ENCODE measurements around the gene NEGR1.

DNA sequence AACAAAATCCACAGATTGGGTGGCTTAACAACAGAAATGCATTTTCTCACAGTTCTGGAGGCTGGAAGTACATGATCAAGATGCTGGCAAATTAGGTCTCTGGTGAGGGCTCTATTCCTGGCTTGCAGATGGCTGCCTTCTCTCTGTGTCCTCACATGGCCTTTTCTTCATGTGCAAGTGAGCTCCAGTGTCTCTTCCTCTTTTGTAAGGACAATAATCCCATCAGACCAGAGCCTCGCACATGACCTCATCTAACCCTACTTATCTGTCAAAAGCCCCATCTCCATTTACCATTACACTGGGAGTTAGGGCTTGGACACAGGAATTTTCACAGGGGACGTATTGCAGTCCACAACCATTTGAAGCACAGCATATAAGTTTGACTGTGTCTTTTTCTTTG lies 181.6 kb downstream of the NEGR1 start:
- TF ChIP-seq, protein P1, sequence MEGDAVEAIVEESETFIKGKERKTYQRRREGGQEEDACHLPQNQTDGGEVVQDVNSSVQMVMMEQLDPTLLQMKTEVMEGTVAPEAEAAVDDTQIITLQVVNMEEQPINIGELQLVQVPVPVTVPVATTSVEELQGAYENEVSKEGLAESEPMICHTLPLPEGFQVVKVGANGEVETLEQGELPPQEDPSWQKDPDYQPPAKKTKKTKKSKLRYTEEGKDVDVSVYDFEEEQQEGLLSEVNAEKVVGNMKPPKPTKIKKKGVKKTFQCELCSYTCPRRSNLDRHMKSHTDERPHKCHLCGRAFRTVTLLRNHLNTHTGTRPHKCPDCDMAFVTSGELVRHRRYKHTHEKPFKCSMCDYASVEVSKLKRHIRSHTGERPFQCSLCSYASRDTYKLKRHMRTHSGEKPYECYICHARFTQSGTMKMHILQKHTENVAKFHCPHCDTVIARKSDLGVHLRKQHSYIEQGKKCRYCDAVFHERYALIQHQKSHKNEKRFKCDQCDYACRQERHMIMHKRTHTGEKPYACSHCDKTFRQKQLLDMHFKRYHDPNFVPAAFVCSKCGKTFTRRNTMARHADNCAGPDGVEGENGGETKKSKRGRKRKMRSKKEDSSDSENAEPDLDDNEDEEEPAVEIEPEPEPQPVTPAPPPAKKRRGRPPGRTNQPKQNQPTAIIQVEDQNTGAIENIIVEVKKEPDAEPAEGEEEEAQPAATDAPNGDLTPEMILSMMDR (conservative IDR thresholded peaks at IDR 0.05; ENCODE audit: low read length) = no peak
- no peak for TF ChIP-seq EZH2phosphoT487 (IDR thresholded peaks at IDR 0.05; ENCODE audit: borderline replicate concordance)

Measured in Loucy (cell line).